Colonic mucosa (tissue), 4 donors: ENCODE measurements around the gene ALLC. TPM values are rescaled to one million over a fixed set of nuclear protein-coding genes. Genes with fewer than 3 reads are reported as not detected.

Source experiments
- DNase-seq: peaks from one replicate; pipeline ENCODE4 v3.0.0-alpha.2; 2020
- H3K27ac ChIP-seq: fragments of 200-600 bp; one replicate; pipeline ENCODE4 v1.8.0; 2021
- H3K27me3 ChIP-seq: fragments of 200-600 bp; one replicate; pipeline ENCODE4 v1.8.0; 2021
- H3K36me3 ChIP-seq: fragments of 200-600 bp; one replicate; pipeline ENCODE4 v1.8.0; 2021
- H3K4me1 ChIP-seq: fragments of 200-600 bp; one replicate; pipeline ENCODE4 v1.8.0; 2021; ENCODE audit warnings: mild to moderate bottlenecking
- H3K4me3 ChIP-seq: fragments of 200-600 bp; one replicate; pipeline ENCODE4 v1.8.0; 2021
- H3K9ac ChIP-seq, 2 donors: one replicate each; pipeline ENCODE4 v1.7.0; 2013; ENCODE audit warnings: control low read depth in 2 of 2, low read depth in 2 of 2, low read length in 2 of 2
- H3K9me3 ChIP-seq: fragments of 200-600 bp; one replicate; pipeline ENCODE4 v1.8.0; 2021
- CTCF ChIP-seq: fragments of 200-600 bp; IDR thresholded peaks from one replicate; pipeline ENCODE4 v1.8.0; 2022; ENCODE audit warnings: antibody characterized with exemption, mild to moderate bottlenecking
- intact Hi-C: fragments of 100-400 bp; cut with DNase I; formaldehyde crosslinking; loops from one replicate; pipeline ENCODE4 v1.14.1; 2022
- total RNA-seq, 2 donors: library from RNA; stranded (reverse); fragmentation: NEBNext Ultra II Directional in 1 of 2; extraction: Animal tissue kit (Norgen Biotek cat#: 25700) in 1 of 2; gene quantifications; one replicate each; pipeline ENCODE4 v1.2.1, GENCODE V29; 2021
- donor health status: healthy.
- donor health status: DM: no; HTN: no; CAD: no.
- donor health status: DM: no; HTN: no; CAD: no.

The ALLC gene
- total RNA-seq, 2 donors from 2014 or later = not detected

GRCh38 chr2:3741396-3741795 lies 83.4 kb downstream of the ALLC start:
- H3K36me3 ChIP-seq = no peaks in the 10 kb centered on the region
- no peaks in the 10 kb centered on the region for H3K9me3 ChIP-seq
- TF ChIP-seq CTCF = no peak
- no peaks in the 10 kb centered on the region for H3K27me3 ChIP-seq
- intact Hi-C loops = no loop called here
- H3K4me1 ChIP-seq = no peaks in the 10 kb centered on the region
- no peak overlapping the region for H3K27ac ChIP-seq
- no peak overlapping the region for H3K4me3 ChIP-seq
- DNase-seq = no peak
- H3K9ac ChIP-seq = no peak overlapping the region

GRCh38 chr2:3741867-3742602 lies 84.0 kb downstream of the ALLC start:
- Histone ChIP-seq H3K36me3 (no peaks in the 10 kb centered on the region), H3K27ac (no peak overlapping the region), H3K27me3 (no peaks in the 10 kb centered on the region), H3K9me3 (no peaks in the 10 kb centered on the region), H3K4me1 (no peaks in the 10 kb centered on the region), H3K4me3 (no peak overlapping the region), H3K9ac (no peak overlapping the region)
- DNase-seq = no peak
- TF ChIP-seq CTCF = no peak
- intact Hi-C loops = no loop called here

GRCh38 chr2:3742743-3743508 lies 84.9 kb downstream of the ALLC start:
- intact Hi-C loops = no loop called here
- Histone ChIP-seq H3K27me3 (no peaks in the 10 kb centered on the region), H3K9me3 (no peaks in the 10 kb centered on the region), H3K4me3 (no peak overlapping the region), H3K4me1 (no peaks in the 10 kb centered on the region), H3K27ac (no peak overlapping the region), H3K9ac (no peak overlapping the region), H3K36me3 (no peaks in the 10 kb centered on the region)
- TF ChIP-seq CTCF = no peak
- DNase-seq = no peak

- H3K27me3 ChIP-seq = no peaks in the 10 kb centered on the region
- intact Hi-C loops = no loop called here
- H3K36me3 ChIP-seq = no peaks in the 10 kb centered on the region
- no peak overlapping the region for H3K9ac ChIP-seq
- no peaks in the 10 kb centered on the region for H3K9me3 ChIP-seq
- no peaks in the 10 kb centered on the region for H3K4me1 ChIP-seq
- no peak for DNase-seq
- no peak for TF ChIP-seq CTCF
- no peak overlapping the region for H3K4me3 ChIP-seq
- no peak overlapping the region for H3K27ac ChIP-seq
These were observed 86.1 kb downstream of the ALLC start for GRCh38 chr2:3743951-3744555.

- Histone ChIP-seq H3K27me3 (no peaks in the 10 kb centered on the region), H3K9ac (no peak overlapping the region), H3K4me3 (no peak overlapping the region), H3K27ac (no peak overlapping the region), H3K9me3 (no peaks in the 10 kb centered on the region), H3K36me3 (no peaks in the 10 kb centered on the region), H3K4me1 (no peaks in the 10 kb centered on the region)
- no peak for TF ChIP-seq CTCF
- intact Hi-C loops = no loop called here
- no peak for DNase-seq
These were observed 87.9 kb downstream of the ALLC start for GRCh38 chr2:3745920-3746319.
